H1 (cell line): ENCODE data around the gene COL1A1. TPM values are rescaled to one million over a fixed set of nuclear protein-coding genes. Genes with fewer than 3 reads are reported as not detected.
A peak's percentile ranks its signal among the peaks of the same experiment; 100 is the strongest.

ENCODE experiments used
- CTCF ChIA-PET: fragments of 300-600 bp; sonication (Branson Sonifier 250); formaldehyde crosslinking; loops from one replicate; lab custom pipeline; 2021; ENCODE audit not compliant: partially characterized antibody; lab: Charles Lee
- POLR2A ChIA-PET: fragments of 300-600 bp; sonication (Branson Sonifier 250); formaldehyde crosslinking; loops from one replicate; lab custom pipeline; 2021; ENCODE audit warnings: inconsistent platforms; ENCODE audit not compliant: partially characterized antibody; lab: Charles Lee
- DNase-seq, 2 experiments: peaks; one replicate each; pipeline versions ENCODE4 v3.0.0 to v3.0.0-alpha.2; 2010 to 2022; ENCODE audit warnings: low spot score in 2 of 2, low read depth in 1 of 2, mixed read lengths in 1 of 2
- FAIRE-seq: peaks from 2 replicates; lab custom pipeline; 2011; peaks lifted over from hg19 to GRCh38; lab: Jason Lieb, UNC
- H2AFZ ChIP-seq: 2 replicates; pipeline ENCODE4 v1.8.1; 2012; ENCODE audit warnings: low read length, inconsistent platforms
- H2AK5ac ChIP-seq: 2 replicates; pipeline ENCODE4 v1.6.1; 2013; ENCODE audit warnings: low read depth, low read length
- H2BK120ac ChIP-seq: replicated peaks from 2 replicates; pipeline ENCODE3; 2013; ENCODE audit warnings: low read depth, low read length, inconsistent platforms
- H2BK12ac ChIP-seq: 2 replicates; pipeline ENCODE4 v1.6.1; 2013; ENCODE audit warnings: low read depth, low read length
- H2BK15ac ChIP-seq: 2 replicates; pipeline ENCODE4 v1.6.1; 2013; ENCODE audit warnings: low read length
- H2BK20ac ChIP-seq: 2 replicates; pipeline ENCODE4 v1.6.1; 2013; ENCODE audit warnings: low read length
- H2BK5ac ChIP-seq: 2 replicates; pipeline ENCODE4 v1.6.1; 2013; ENCODE audit warnings: low read depth, low read length
- H3K14ac ChIP-seq: 2 replicates; pipeline ENCODE4 v1.6.1; 2013; ENCODE audit warnings: inconsistent platforms; ENCODE audit not compliant: insufficient read length
- H3K18ac ChIP-seq: 2 replicates; pipeline ENCODE4 v1.6.1; 2013; ENCODE audit warnings: low read length; ENCODE audit errors: extremely low read depth
- H3K23ac ChIP-seq: 2 replicates; pipeline ENCODE4 v1.6.1; 2013; ENCODE audit warnings: inconsistent platforms; ENCODE audit not compliant: insufficient read length
- H3K23me2 ChIP-seq: 2 replicates; pipeline ENCODE4 v1.6.1; 2013; ENCODE audit warnings: low read depth, low read length
- H3K27ac ChIP-seq: 2 replicates; pipeline ENCODE4 v1.6.1; 2011; ENCODE audit warnings: low read depth, low read length, inconsistent platforms
- H3K27me3 ChIP-seq, 4 experiments: replicated peaks in 1 of 4; 1 replicate in 1 of 4; 2 replicates in 3 of 4; pipeline versions ENCODE4 v1.6.1 to v1.8.1; 2011 to 2013; ENCODE audit warnings: low read length in 3 of 4, mild to moderate bottlenecking in 3 of 4, inconsistent platforms in 2 of 4, mixed read lengths in 2 of 4, moderate library complexity in 1 of 4; ENCODE audit not compliant: control insufficient read depth in 3 of 4, insufficient read depth in 3 of 4; ENCODE audit errors: extremely low read depth in 1 of 4
- H3K36me3 ChIP-seq, 4 experiments: 2 replicates each; pipeline versions ENCODE4 v1.6.1 to v1.8.1; 2011 to 2013; ENCODE audit warnings: mild to moderate bottlenecking in 4 of 4, low read length in 3 of 4, moderate library complexity in 2 of 4, control low read depth in 1 of 4, inconsistent platforms in 1 of 4; ENCODE audit not compliant: insufficient read depth in 4 of 4, control insufficient read depth in 2 of 4
- H3K4ac ChIP-seq: replicated peaks from 2 replicates; pipeline ENCODE3; 2013; ENCODE audit warnings: low read length, low read depth, mixed read lengths, inconsistent platforms; ENCODE audit not compliant: insufficient read length
- H3K4me1 ChIP-seq, 4 experiments: replicated peaks in 1 of 4; 1 replicate in 1 of 4; 2 replicates in 3 of 4; pipeline versions ENCODE4 v1.6.1 to v1.8.1; 2011 to 2013; ENCODE audit warnings: low read length in 3 of 4, inconsistent platforms in 2 of 4, mixed read lengths in 1 of 4; ENCODE audit not compliant: insufficient read depth in 4 of 4, control insufficient read depth in 3 of 4
- H3K4me2 ChIP-seq, 2 experiments: 2 replicates each; pipeline versions ENCODE4 v1.6.1 to v1.8.1; 2011 to 2013; ENCODE audit warnings: low read depth in 2 of 2, low read length in 2 of 2, control low read depth in 1 of 2, inconsistent platforms in 1 of 2, mild to moderate bottlenecking in 1 of 2; ENCODE audit not compliant: insufficient read depth in 1 of 2
- H3K4me3 ChIP-seq, 4 experiments: fragments of 200-600, 300-600 bp in 1 of 4; sonication (generic), shearing (Covaris generic), sonication (Bioruptor Twin) in 1 of 4; 2 replicates each; pipeline versions ENCODE4 v1.5.1 to v1.8.1; 2011 to 2016; ENCODE audit warnings: low read length in 4 of 4, low read depth in 3 of 4, control low read depth in 2 of 4, inconsistent platforms in 2 of 4, mild to moderate bottlenecking in 2 of 4, mixed read lengths in 1 of 4, moderate library complexity in 1 of 4; ENCODE audit not compliant: insufficient read depth in 2 of 4; ENCODE audit errors: extremely low read depth in 1 of 4
- H3K56ac ChIP-seq: replicated peaks from 2 replicates; pipeline ENCODE3; 2013; ENCODE audit warnings: low read depth, mild to moderate bottlenecking, mixed read lengths, low read length, inconsistent platforms; ENCODE audit not compliant: insufficient read length
- H3K79me1 ChIP-seq: 2 replicates; pipeline ENCODE4 v1.6.1; 2013; ENCODE audit warnings: low read depth, low read length, control low read depth
- H3K79me2 ChIP-seq, 2 experiments: 2 replicates each; pipeline versions ENCODE4 v1.6.1 to v1.8.1; 2012 to 2013; ENCODE audit warnings: low read length in 2 of 2, mild to moderate bottlenecking in 2 of 2, inconsistent platforms in 1 of 2; ENCODE audit not compliant: insufficient read depth in 2 of 2, control insufficient read depth in 1 of 2
- H3K9ac ChIP-seq, 4 experiments: replicated peaks in 1 of 4; 1 replicate in 1 of 4; 2 replicates in 3 of 4; pipeline versions ENCODE4 v1.6.1 to v1.8.1; 2011 to 2013; ENCODE audit warnings: low read depth in 3 of 4, low read length in 3 of 4, control low read depth in 2 of 4, mild to moderate bottlenecking in 2 of 4, moderate library complexity in 2 of 4, inconsistent platforms in 1 of 4; ENCODE audit errors: extremely low read depth in 1 of 4
- H3K9me3 ChIP-seq, 2 experiments: 2 replicates each; pipeline versions ENCODE4 v1.6.1 to v1.8.1; 2012 to 2013; ENCODE audit warnings: mild to moderate bottlenecking in 2 of 2, moderate library complexity in 2 of 2, control low read depth in 1 of 2, inconsistent platforms in 1 of 2, low read depth in 1 of 2, low read length in 1 of 2, mixed read lengths in 1 of 2; ENCODE audit not compliant: insufficient read depth in 2 of 2
- H4K20me1 ChIP-seq, 2 experiments: replicated peaks in 1 of 2; 2 replicates each; pipeline versions ENCODE3 to v1.8.1; 2011 to 2013; ENCODE audit warnings: inconsistent platforms in 2 of 2, low read length in 2 of 2, mild to moderate bottlenecking in 1 of 2; ENCODE audit not compliant: insufficient read depth in 2 of 2, control insufficient read depth in 1 of 2
- H4K5ac ChIP-seq: 2 replicates; pipeline ENCODE4 v1.6.1; 2013; ENCODE audit warnings: low read length, low read depth, mixed read lengths, inconsistent platforms; ENCODE audit not compliant: insufficient read length
- H4K8ac ChIP-seq: 2 replicates; pipeline ENCODE4 v1.8.0; 2013; ENCODE audit warnings: mild to moderate bottlenecking, moderate library complexity, low read length, inconsistent platforms; ENCODE audit not compliant: insufficient read depth; ENCODE audit errors: extremely low read depth
- H4K91ac ChIP-seq: replicated peaks from 2 replicates; pipeline ENCODE3; 2013; ENCODE audit warnings: low read length, mixed read lengths, inconsistent platforms; ENCODE audit not compliant: insufficient read length
- POLR2A ChIP-seq, 2 experiments: IDR thresholded peaks; 1 replicate in 1 of 2; 2 replicates in 1 of 2; pipeline ENCODE4 v1.6.1; 2011; ENCODE audit warnings: low read depth in 2 of 2, low read length in 2 of 2, mild to moderate bottlenecking in 2 of 2; ENCODE audit errors: control extremely low read depth in 1 of 2
- WGBS, 2 experiments: shearing (Covaris generic) in 1 of 2; methylation state at CpG; one replicate each; pipeline versions ENCODE4 v1.1.6 to v1.1.7; 2013 to 2015; ENCODE audit warnings: low lambda C conversion rate in 2 of 2, mixed read lengths in 2 of 2, inconsistent platforms in 1 of 2, low coverage in 1 of 2, missing lambda C conversion rate in 1 of 2; ENCODE audit not compliant: insufficient replicate concordance in 2 of 2, insufficient coverage in 1 of 2, insufficient read length in 1 of 2; ENCODE audit errors: extremely low coverage in 1 of 2, missing lambda C conversion rate in 1 of 2; 5-methylcytosine and 5-hydroxymethylcytosine counted together
- polyA plus RNA-seq, 7 experiments: library from polyadenylated mRNA; depleted of rRNA in 3 of 7; stranded (reverse) in 5 of 7; unstranded in 2 of 7; fragments of >200 nt in 5 of 7; fragments of 200-250 nt in 2 of 7; gene quantifications; 1 replicate in 5 of 7; 2 replicates in 1 of 7; 4 replicates in 1 of 7; pipeline versions ENCODE4 v1.2.1 to v1.2.3, GENCODE V29; 2011 to 2013; ENCODE audit warnings: missing spikeins in 2 of 7, mixed read lengths in 2 of 7
- total RNA-seq: library from RNA; stranded (reverse); fragmentation: NEBNext Ultra II Directional; extraction: Animal tissue kit (Norgen Biotek cat#: 25700); gene quantifications from 2 replicates; pipeline ENCODE4 v1.2.1, GENCODE V29; 2021

The COL1A1 gene
- total and polyA plus RNA-seq, 2 of the 8 experiments (the other 6 are each of a cell fraction or from before 2014, with no cell fraction given) = 14.1 to 80.4 TPM

DNA sequence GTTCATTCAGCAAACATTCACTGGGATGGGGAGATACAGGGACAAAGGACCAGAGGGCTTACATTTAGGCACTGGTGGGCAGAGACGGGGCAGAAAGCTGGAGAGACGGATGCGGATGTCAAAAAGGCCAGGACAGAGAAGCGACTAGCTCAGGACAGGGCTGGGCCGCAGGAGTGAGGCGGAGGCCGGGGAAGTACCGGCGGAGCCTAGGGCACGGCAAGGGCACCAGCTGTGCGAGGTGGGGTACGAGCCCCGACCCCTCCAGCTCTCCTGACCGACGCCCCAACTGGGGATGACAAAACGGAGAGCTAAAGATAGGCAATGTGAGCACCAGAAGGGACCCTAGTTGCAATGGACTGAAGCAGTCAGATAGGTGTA, 39.5 kb downstream of the COL1A1 start:
- FAIRE-seq (no peak), DNase-seq (no peak)
- Histone ChIP-seq H2BK5ac (no peak overlapping the region; the same call in 1 of the 2 replicates), H3K27me3 (peaks cover 0 to 6% (median 0%) of the 10 kb centered on the region in 4 experiments; a peak in 2 of 7 replicates), H2BK120ac (peak overlapping the region; percentile 52), H3K79me2 (no peaks in the 10 kb centered on the region), H2AK5ac (no peak overlapping the region), H4K8ac (peak overlapping the region; percentile 62; the same call in 1 of the 2 replicates), H4K5ac (peak overlapping the region; percentile 82), H3K4ac (peak overlapping the region; percentile 71), H2AFZ (peak overlapping the region; percentile 99), H4K20me1 (no peaks in the 10 kb centered on the region), H3K23ac (no peak overlapping the region), H3K9ac (peak overlapping the region in 1 of 4 experiments; percentile 54; a peak in 2 of 7 replicates), H4K91ac (peak overlapping the region; percentile 81), H2BK15ac (no peak overlapping the region; the same call in 1 of the 2 replicates), H3K9me3 (no peaks in the 10 kb centered on the region), H3K27ac (no peak overlapping the region), H3K79me1 (no peaks in the 10 kb centered on the region), H3K14ac (no peak overlapping the region), H3K4me3 (peak overlapping the region in 3 of 4 experiments; percentile 30 to 62 (median 36); a peak in 5 of 8 replicates), H3K56ac (peak overlapping the region; percentile 7), H3K23me2 (peaks cover 12% of the 10 kb centered on the region), H2BK20ac (peak overlapping the region; percentile 74; the same call in 1 of the 2 replicates), H2BK12ac (peak overlapping the region; percentile 70; the same call in 1 of the 2 replicates), H3K4me2 (peak overlapping the region; percentile 35 to 88), H3K36me3 (no peaks in the 10 kb centered on the region), H3K18ac (peak overlapping the region; percentile 88; the same call in 1 of the 2 replicates), H3K4me1 (peaks cover 0 to 7% (median 6%) of the 10 kb centered on the region in 4 experiments; a peak in 3 of 7 replicates)
- ChIA-PET CTCF (interaction anchor here (0.6 to 2.8 kb wide), 42 partner anchors 8 to 203 kb away, joined by 3 to 55 read pairs (median 5); partner anchors contain the start of genes PPP1R9B, SAMD14 and TMEM92), POLR2A (interaction anchor here (0.9 to 2.7 kb wide), 3 partner anchors 10 to 12 kb away, joined by 5 to 25 read pairs (median 5); no protein-coding TSS in a partner anchor)
- WGBS, 2 experiments = 57% methylated on average over 16 of the region's 16 CpGs; no CpG with 5 or more reads in 1 of the 2 experiments
- TF ChIP-seq POLR2A (IDR thresholded peaks at IDR 0.05; ENCODE audit: control extremely low read depth in 1 of 2, low read depth in 2 of 2, low read length in 2 of 2) = no peak
